Measurements from ENCODE around the gene PIP5K1A. TPM values are rescaled to one million over a fixed set of nuclear protein-coding genes. Genes with fewer than 3 reads are reported as not detected.
A peak's percentile ranks its signal among the peaks of the same experiment; 100 is the strongest.

Gene PIP5K1A
- total and polyA plus RNA-seq, 9 of the 15 experiments (the other 6 are each of a cell fraction or from before 2014, with no cell fraction given): 1.9 to 42.4 (median 18.8) TPM

DNA sequence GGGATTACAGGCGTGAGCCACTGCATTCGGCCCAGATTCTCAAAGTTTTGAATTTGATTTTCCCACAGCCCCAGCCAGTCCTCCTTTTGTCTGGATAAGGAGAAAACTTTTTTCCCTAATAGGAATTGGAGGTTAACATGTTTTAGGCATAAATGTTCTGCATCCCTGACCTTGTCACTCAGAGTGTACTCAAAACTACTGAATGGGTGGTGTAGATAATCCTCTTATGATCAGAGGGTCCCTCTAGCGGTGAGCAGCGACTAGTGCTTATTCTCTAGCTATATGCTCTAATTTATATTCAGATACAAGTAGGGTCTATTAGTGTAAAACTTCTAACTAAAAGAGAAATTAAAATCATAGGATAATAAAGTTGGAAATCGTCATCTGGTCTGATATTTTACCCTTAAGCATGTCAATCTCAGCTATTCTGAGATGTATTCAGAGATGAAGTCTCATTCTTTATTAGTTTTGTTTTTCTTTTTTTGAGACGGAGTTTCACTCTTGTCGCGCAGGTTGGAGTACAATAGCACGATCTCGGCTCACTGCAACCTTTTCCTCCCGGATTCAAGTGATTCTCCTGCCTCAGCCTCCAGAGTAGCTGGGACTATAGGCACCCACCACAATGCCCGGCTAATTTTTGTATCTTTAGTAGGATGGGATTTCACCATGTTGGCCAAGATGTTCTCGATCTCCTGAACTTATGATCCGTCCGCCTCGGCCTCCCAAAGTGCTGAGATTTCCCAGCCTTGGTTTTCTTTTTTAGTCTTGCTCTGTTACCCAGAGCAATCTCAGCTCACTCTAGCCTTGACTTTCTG is 53.5 kb downstream of the PIP5K1A start:
- Histone ChIP-seq H3K4me2 (ENCODE audit: insufficient read depth, low read length) (peak overlapping the region; percentile 2; the same call in 1 of the 2 replicates), H3K79me2 (ENCODE audit: control insufficient read depth, insufficient read depth, low read length) (peaks cover 25% of the 10 kb centered on the region), H3K9me1 (ENCODE audit: control insufficient read depth, insufficient read depth, low read length) (no peaks in the 10 kb centered on the region), H4K20me1 (replicated peaks; ENCODE audit: control insufficient read depth, insufficient read depth, low read length) (no peaks in the 10 kb centered on the region), H3K4me1 (replicated peaks in 1 of 2; ENCODE audit: control insufficient read depth in 2 of 2, insufficient read depth in 2 of 2, low read length in 2 of 2) (peaks cover 0 to 4% of the 10 kb centered on the region in 2 experiments; a peak in 2 of 5 replicates), H3K9me3 (replicated peaks; ENCODE audit: control insufficient read depth, insufficient read depth, low read depth, low read length) (no peaks in the 10 kb centered on the region), H3K36me3 (ENCODE audit: control insufficient read depth, insufficient read depth, low read length) (peaks cover 15% of the 10 kb centered on the region; the same call in 1 of the 3 replicates), H2AFZ (ENCODE audit: low read depth, low read length) (peak overlapping the region; percentile 43), H3K4me3 (no peak overlapping the region), H3K27me3 (ENCODE audit: control insufficient read depth in 2 of 2, insufficient read depth in 2 of 2, low read length in 2 of 2) (no peaks in the 10 kb centered on the region; a peak in 1 of 5 replicates), H3K27ac (ENCODE audit: extremely low read depth, low read depth, low read length) (no peak overlapping the region), H3K9ac (ENCODE audit: insufficient read depth in 1 of 2, low read depth in 2 of 2, low read length in 2 of 2) (no peak overlapping the region)
- ChIA-PET CTCF (ENCODE audit: low intra/inter-chr PET ratio) (interaction anchor here (2.0 kb wide), 1 partner anchor 56 kb away, joined by 8 read pairs; no protein-coding TSS in a partner anchor), POLR2A (interaction anchor here (0.5 to 1.0 kb wide), 4 partner anchors 16 to 196 kb away, joined by 3 to 7 read pairs (median 3); no protein-coding TSS in a partner anchor)
- peak; percentile 73 for ATAC-seq
- FAIRE-seq: peak; percentile 86
- in situ Hi-C loops (cut with MboI): no loop called here
- intact Hi-C loops (cut with micrococcal nuclease): loop anchor here (1.0 kb wide), 1 partner anchor 56 kb away; no protein-coding TSS in a partner anchor
- no TSS peak for BruUV-seq (replicated peaks)
- 43% methylated on average over 16 of the region's 16 CpGs for WGBS (ENCODE audit: insufficient coverage, low coverage, missing lambda C conversion rate)
- DNase-seq (ENCODE audit: extremely low read depth in 1 of 4, low spot score in 3 of 4): peak; percentile 69 to 87 (median 72)
- TF ChIP-seq, protein P1, sequence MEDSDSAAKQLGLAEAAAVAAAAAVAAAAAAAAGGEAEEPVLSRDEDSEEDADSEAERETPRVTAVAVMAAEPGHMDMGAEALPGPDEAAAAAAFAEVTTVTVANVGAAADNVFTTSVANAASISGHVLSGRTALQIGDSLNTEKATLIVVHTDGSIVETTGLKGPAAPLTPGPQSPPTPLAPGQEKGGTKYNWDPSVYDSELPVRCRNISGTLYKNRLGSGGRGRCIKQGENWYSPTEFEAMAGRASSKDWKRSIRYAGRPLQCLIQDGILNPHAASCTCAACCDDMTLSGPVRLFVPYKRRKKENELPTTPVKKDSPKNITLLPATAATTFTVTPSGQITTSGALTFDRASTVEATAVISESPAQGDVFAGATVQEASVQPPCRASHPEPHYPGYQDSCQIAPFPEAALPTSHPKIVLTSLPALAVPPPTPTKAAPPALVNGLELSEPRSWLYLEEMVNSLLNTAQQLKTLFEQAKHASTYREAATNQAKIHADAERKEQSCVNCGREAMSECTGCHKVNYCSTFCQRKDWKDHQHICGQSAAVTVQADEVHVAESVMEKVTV (CRISPR knock-in tag; IDR thresholded peaks at IDR 0.05): peak; percentile 36; the same call in 1 of the 2 replicates
- TF ChIP-seq, protein P2, sequence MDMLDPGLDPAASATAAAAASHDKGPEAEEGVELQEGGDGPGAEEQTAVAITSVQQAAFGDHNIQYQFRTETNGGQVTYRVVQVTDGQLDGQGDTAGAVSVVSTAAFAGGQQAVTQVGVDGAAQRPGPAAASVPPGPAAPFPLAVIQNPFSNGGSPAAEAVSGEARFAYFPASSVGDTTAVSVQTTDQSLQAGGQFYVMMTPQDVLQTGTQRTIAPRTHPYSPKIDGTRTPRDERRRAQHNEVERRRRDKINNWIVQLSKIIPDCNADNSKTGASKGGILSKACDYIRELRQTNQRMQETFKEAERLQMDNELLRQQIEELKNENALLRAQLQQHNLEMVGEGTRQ (CRISPR knock-in tag; IDR thresholded peaks at IDR 0.05): no peak
- TF ChIP-seq MEIS2 (IDR thresholded peaks at IDR 0.05; ENCODE audit: partially characterized antibody) (peak; percentile 58), SMC3 (conservative IDR thresholded peaks at IDR 0.05; ENCODE audit: insufficient read depth, low read depth, low read length) (peak; percentile 68), PURB (CRISPR knock-in tag; IDR thresholded peaks at IDR 0.05; ENCODE audit: low read depth) (no peak), RBM25 (IDR thresholded peaks at IDR 0.05; ENCODE audit: low read depth, low read length, severe bottlenecking) (no peak), JUND (IDR thresholded peaks at IDR 0.05; ENCODE audit: borderline replicate concordance, low read depth, low read length) (peak; percentile 2; the same call in 1 of the 2 replicates), JUND (tag; IDR thresholded peaks at IDR 0.05; ENCODE audit: borderline replicate concordance, low read depth, low read length) (no peak)
- TF ChIP-seq, protein P3, sequence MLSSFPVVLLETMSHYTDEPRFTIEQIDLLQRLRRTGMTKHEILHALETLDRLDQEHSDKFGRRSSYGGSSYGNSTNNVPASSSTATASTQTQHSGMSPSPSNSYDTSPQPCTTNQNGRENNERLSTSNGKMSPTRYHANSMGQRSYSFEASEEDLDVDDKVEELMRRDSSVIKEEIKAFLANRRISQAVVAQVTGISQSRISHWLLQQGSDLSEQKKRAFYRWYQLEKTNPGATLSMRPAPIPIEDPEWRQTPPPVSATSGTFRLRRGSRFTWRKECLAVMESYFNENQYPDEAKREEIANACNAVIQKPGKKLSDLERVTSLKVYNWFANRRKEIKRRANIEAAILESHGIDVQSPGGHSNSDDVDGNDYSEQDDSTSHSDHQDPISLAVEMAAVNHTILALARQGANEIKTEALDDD (IDR thresholded peaks at IDR 0.05): peak; percentile 33; the same call in 1 of the 2 replicates

Measured in K562 (cell line).